Neuronal stem cell (in vitro differentiated cells): ENCODE data around the gene AP3D1.
A peak's percentile ranks its signal among the peaks of the same experiment; 100 is the strongest.

Source experiments
- DNase-seq: peaks from one replicate; pipeline ENCODE4 v3.0.0-alpha.2; 2013; ENCODE audit warnings: low spot score
- H2AFZ ChIP-seq: one replicate; pipeline ENCODE4 v1.6.1; 2013; ENCODE audit warnings: mild to moderate bottlenecking, low read length, inconsistent platforms
- H2AK5ac ChIP-seq: 2 replicates; pipeline ENCODE4 v1.6.1; 2013; ENCODE audit warnings: low read depth, mild to moderate bottlenecking, inconsistent platforms, low read length, moderate library complexity, mixed read lengths
- H2BK120ac ChIP-seq: 2 replicates; pipeline ENCODE4 v1.6.1; 2013; ENCODE audit warnings: low read depth, mild to moderate bottlenecking, inconsistent platforms, low read length, moderate library complexity, mixed read lengths
- H2BK12ac ChIP-seq: one replicate; pipeline ENCODE4 v1.6.1; 2013; ENCODE audit warnings: low read length, inconsistent platforms
- H2BK15ac ChIP-seq: 2 replicates; pipeline ENCODE4 v1.6.1; 2013; ENCODE audit warnings: mild to moderate bottlenecking, low read length, inconsistent platforms, mixed read lengths
- H2BK5ac ChIP-seq: one replicate; pipeline ENCODE4 v1.6.1; 2013; ENCODE audit warnings: inconsistent platforms, mild to moderate bottlenecking, low read length, moderate library complexity
- H3K14ac ChIP-seq: one replicate; pipeline ENCODE4 v1.6.1; 2013; ENCODE audit warnings: low read length, inconsistent platforms
- H3K18ac ChIP-seq: 2 replicates; pipeline ENCODE4 v1.6.1; 2013; ENCODE audit warnings: low read length, inconsistent platforms
- H3K23ac ChIP-seq: 2 replicates; pipeline ENCODE4 v1.6.1; 2013; ENCODE audit warnings: low read depth, mild to moderate bottlenecking, mixed read lengths, low read length, inconsistent platforms; ENCODE audit not compliant: poor library complexity
- H3K27ac ChIP-seq: replicated peaks from 3 replicates; pipeline ENCODE4 v1.5.1; 2013; ENCODE audit warnings: low read length, inconsistent platforms
- H3K27me3 ChIP-seq, 3 experiments: 2 replicates each; pipeline ENCODE4 v1.6.1; 2013; ENCODE audit warnings: low read length in 3 of 3, mild to moderate bottlenecking in 2 of 3, inconsistent platforms in 1 of 3, low read depth in 1 of 3, mixed read lengths in 1 of 3, moderate library complexity in 1 of 3; ENCODE audit not compliant: control insufficient read depth in 3 of 3, insufficient read depth in 3 of 3
- H3K36me3 ChIP-seq, 2 donors: replicated peaks in 1 of 2; 2 replicates each; pipeline ENCODE4 v1.6.1; 2013; ENCODE audit warnings: low read length in 2 of 2; ENCODE audit not compliant: control insufficient read depth in 2 of 2, insufficient read depth in 2 of 2
- H3K4ac ChIP-seq: 2 replicates; pipeline ENCODE4 v1.6.1; 2013; ENCODE audit warnings: inconsistent platforms, mild to moderate bottlenecking, low read length, moderate library complexity
- H3K4me1 ChIP-seq, 2 donors: 1 replicate in 1 of 2; 2 replicates in 1 of 2; pipeline ENCODE4 v1.6.1; 2013; ENCODE audit warnings: low read length in 2 of 2, low read depth in 1 of 2; ENCODE audit not compliant: control insufficient read depth in 2 of 2, insufficient read depth in 1 of 2
- H3K4me2 ChIP-seq: one replicate; pipeline ENCODE4 v1.6.1; 2013; ENCODE audit warnings: mild to moderate bottlenecking, low read length, inconsistent platforms; ENCODE audit not compliant: insufficient read depth, poor library complexity, severe bottlenecking
- H3K4me3 ChIP-seq, 2 donors: 2 replicates each; pipeline ENCODE4 v1.5.1; 2013; ENCODE audit warnings: low read length in 2 of 2, mild to moderate bottlenecking in 2 of 2, inconsistent platforms in 1 of 2, moderate library complexity in 1 of 2
- H3K79me1 ChIP-seq: one replicate; pipeline ENCODE4 v1.6.1; 2013; ENCODE audit warnings: low read depth, mild to moderate bottlenecking, inconsistent platforms, low read length, moderate library complexity
- H3K9ac ChIP-seq: one replicate; pipeline ENCODE4 v1.6.1; 2013; ENCODE audit warnings: mild to moderate bottlenecking, low read depth, low read length, inconsistent platforms; ENCODE audit not compliant: poor library complexity
- H3K9me3 ChIP-seq, 2 donors: replicated peaks in 1 of 2; 2 replicates each; pipeline versions ENCODE3 to v1.6.1; 2013; ENCODE audit warnings: low read length in 2 of 2, mild to moderate bottlenecking in 2 of 2, inconsistent platforms in 1 of 2, low read depth in 1 of 2, mixed read lengths in 1 of 2, moderate library complexity in 1 of 2; ENCODE audit not compliant: control insufficient read depth in 2 of 2, insufficient read depth in 1 of 2
- H4K8ac ChIP-seq: one replicate; pipeline ENCODE4 v1.6.1; 2013; ENCODE audit warnings: low read depth, mild to moderate bottlenecking, inconsistent platforms, low read length, moderate library complexity
- H4K91ac ChIP-seq: one replicate; pipeline ENCODE4 v1.6.1; 2013; ENCODE audit warnings: low read length, low read depth, mild to moderate bottlenecking, inconsistent platforms; ENCODE audit not compliant: poor library complexity
- whole genome bisulfite sequencing, 2 donors: extraction: QIAGEN DNeasy Blood & Tissue Kit; methylation state at CpG; one replicate each; pipeline ENCODE4 v1.1.7; 2013; ENCODE audit warnings: missing lambda C conversion rate in 2 of 2, mixed read lengths in 1 of 2; ENCODE audit not compliant: insufficient read length in 2 of 2, insufficient replicate concordance in 1 of 2; ENCODE audit errors: extremely low coverage in 2 of 2; 5-methylcytosine and 5-hydroxymethylcytosine counted together

The AP3D1 gene

GRCh38 chr19:2080336-2080988 lies 70.9 kb downstream of the AP3D1 start:
- Histone ChIP-seq H3K27me3 (no peaks in the 10 kb centered on the region), H3K4ac (no peak overlapping the region), H3K4me3 (no peak overlapping the region), H2BK15ac (no peak overlapping the region), H4K8ac (no peak overlapping the region), H2BK120ac (no peak overlapping the region), H2AFZ (no peak overlapping the region), H3K27ac (no peak overlapping the region), H3K4me2 (no peak overlapping the region), H4K91ac (no peak overlapping the region), H3K23ac (no peak overlapping the region), H2BK5ac (no peak overlapping the region), H3K14ac (no peak overlapping the region), H2BK12ac (no peak overlapping the region), H3K9me3 (peaks cover 0 to 2% of the 10 kb centered on the region in 2 donors), H3K9ac (no peak overlapping the region), H3K18ac (no peak overlapping the region), H3K4me1 (no peaks in the 10 kb centered on the region), H3K36me3 (peaks cover 25 to 83% of the 10 kb centered on the region in 2 donors), H2AK5ac (no peak overlapping the region), H3K79me1 (peaks cover 7% of the 10 kb centered on the region)
- WGBS, 2 donors = no CpG with 5 or more reads among the region's 23 CpGs
- no peak for DNase-seq

- no peak overlapping the region for H3K14ac ChIP-seq
- no peak overlapping the region for H2BK120ac ChIP-seq
- H2BK15ac ChIP-seq = no peak overlapping the region
- H3K4me2 ChIP-seq = no peak overlapping the region
- H4K91ac ChIP-seq = no peak overlapping the region
- peaks cover 0 to 2% of the 10 kb centered on the region in 2 donors for H3K9me3 ChIP-seq
- WGBS, 2 donors = no CpG with 5 or more reads among the region's 23 CpGs
- no peaks in the 10 kb centered on the region for H3K4me1 ChIP-seq
- no peak overlapping the region for H3K18ac ChIP-seq
- H3K27ac ChIP-seq = no peak overlapping the region
- peaks cover 6% of the 10 kb centered on the region for H3K79me1 ChIP-seq
- no peaks in the 10 kb centered on the region for H3K27me3 ChIP-seq
- H3K9ac ChIP-seq = peak overlapping the region; percentile 70
- H3K4me3 ChIP-seq = peak overlapping the region in 1 of 2 donors; percentile 27
- no peak overlapping the region for H3K4ac ChIP-seq
- no peak overlapping the region for H2AK5ac ChIP-seq
- H2AFZ ChIP-seq = no peak overlapping the region
- no peak for DNase-seq
- peaks cover 26 to 86% of the 10 kb centered on the region in 2 donors for H3K36me3 ChIP-seq
- H4K8ac ChIP-seq = no peak overlapping the region
- H2BK12ac ChIP-seq = peak overlapping the region; percentile 14
- H2BK5ac ChIP-seq = no peak overlapping the region
- H3K23ac ChIP-seq = no peak overlapping the region
Observed at GRCh38 chr19:2079865-2080301, 71.5 kb downstream of the AP3D1 start.

- peaks cover 0 to 2% of the 10 kb centered on the region in 2 donors for H3K9me3 ChIP-seq
- H3K36me3 ChIP-seq = peaks cover 26 to 87% of the 10 kb centered on the region in 2 donors
- no peak overlapping the region for H4K8ac ChIP-seq
- no peak overlapping the region for H4K91ac ChIP-seq
- peaks cover 6% of the 10 kb centered on the region for H3K79me1 ChIP-seq
- H3K27me3 ChIP-seq = no peaks in the 10 kb centered on the region
- H3K4me3 ChIP-seq = no peak overlapping the region
- H2AK5ac ChIP-seq = no peak overlapping the region
- H2BK5ac ChIP-seq = no peak overlapping the region
- no peak overlapping the region for H2BK15ac ChIP-seq
- H3K4me2 ChIP-seq = no peak overlapping the region
- no peaks in the 10 kb centered on the region for H3K4me1 ChIP-seq
- DNase-seq = no peak
- no peak overlapping the region for H3K23ac ChIP-seq
- H3K4ac ChIP-seq = no peak overlapping the region
- H2BK120ac ChIP-seq = no peak overlapping the region
- H3K14ac ChIP-seq = no peak overlapping the region
- no peak overlapping the region for H2BK12ac ChIP-seq
- WGBS, 2 donors = no CpG with 5 or more reads among the region's 32 CpGs
- no peak overlapping the region for H3K27ac ChIP-seq
- no peak overlapping the region for H3K9ac ChIP-seq
- no peak overlapping the region for H3K18ac ChIP-seq
- H2AFZ ChIP-seq = no peak overlapping the region
Observed at GRCh38 chr19:2079076-2079864, 72.1 kb downstream of the AP3D1 start.
